ENCODE measurements around the gene SLC7A1.
A peak's percentile ranks its signal among the peaks of the same experiment; 100 is the strongest.

SLC7A1 gene

GRCh38 chr13:29484796-29485195, 110.7 kb downstream of the SLC7A1 start:
- DNase-seq: no peak

GRCh38 chr13:29484236-29484635, 111.3 kb downstream of the SLC7A1 start:
- peak in 2 of 3 experiments; percentile 2 to 84 for DNase-seq

- DNase-seq: no peak
Observed at GRCh38 chr13:29483623-29484022, 111.9 kb downstream of the SLC7A1 start.

- no peak for DNase-seq
Observed at GRCh38 chr13:29483211-29483610, 112.3 kb downstream of the SLC7A1 start.

- DNase-seq: no peak
Observed at GRCh38 chr13:29482504-29482903, 113.0 kb downstream of the SLC7A1 start.

- no peak for DNase-seq
Observed at GRCh38 chr13:29481603-29482002, 113.9 kb downstream of the SLC7A1 start.

- DNase-seq: peak in 2 of 3 experiments; percentile 4 to 41
Observed at GRCh38 chr13:29480893-29481525, 114.5 kb downstream of the SLC7A1 start.

GRCh38 chr13:29479716-29480492, 115.6 kb downstream of the SLC7A1 start:
- peak in 1 of 3 experiments; percentile 79 for DNase-seq

GRCh38 chr13:29476046-29476445, 119.4 kb downstream of the SLC7A1 start:
- no peak for DNase-seq

- no peak for DNase-seq
Observed at GRCh38 chr13:29474991-29475390, 120.5 kb downstream of the SLC7A1 start.

GRCh38 chr13:29473166-29473565, 122.3 kb downstream of the SLC7A1 start:
- DNase-seq: no peak

- peak in 2 of 3 experiments; percentile 6 to 10 for DNase-seq
Observed at GRCh38 chr13:29472332-29472961, 123.0 kb downstream of the SLC7A1 start.

- no peak for DNase-seq
Observed at GRCh38 chr13:29471551-29471950, 123.9 kb downstream of the SLC7A1 start.

- peak in 1 of 3 experiments; percentile 28 for DNase-seq
Observed at GRCh38 chr13:29465741-29466293, 129.7 kb downstream of the SLC7A1 start.

GRCh38 chr13:29464105-29464679, 131.3 kb downstream of the SLC7A1 start:
- DNase-seq: peak in 1 of 3 experiments; percentile 27

GRCh38 chr13:29459813-29460355, 135.6 kb downstream of the SLC7A1 start:
- DNase-seq: no peak

All from NCI-H1417 (cell line).